ENCODE measurements around the gene RNF40. TPM values are rescaled to one million over a fixed set of nuclear protein-coding genes. Genes with fewer than 3 reads are reported as not detected.

Gene RNF40
- total and polyA plus RNA-seq, 4 donors, result 54.1 to 103 (median 79.0) TPM

GRCh38 chr16:30750201-30750600 lies 11.9 kb upstream of the RNF40 start:
- Histone ChIP-seq H3K4me1 (ENCODE audit: control insufficient read depth in 5 of 5, insufficient read depth in 5 of 5, low read length in 5 of 5) (peaks cover 0 to 5% (median 3%) of the 10 kb centered on the region in 5 donors), H3K36me3 (ENCODE audit: control insufficient read depth in 4 of 4, insufficient read depth in 4 of 4, low read length in 4 of 4) (peaks cover 0 to 22% (median 7%) of the 10 kb centered on the region in 4 donors), H3K27me3 (ENCODE audit: control insufficient read depth in 3 of 3, insufficient read depth in 3 of 3, low read length in 2 of 3) (no peaks in the 10 kb centered on the region), H3K9me3 (ENCODE audit: control insufficient read depth in 4 of 4, insufficient read depth in 3 of 4, low read length in 3 of 4) (no peaks in the 10 kb centered on the region), H3K27ac (ENCODE audit: low read depth in 1 of 2, low read length in 1 of 2) (no peak overlapping the region), H3K4me3 (no peak overlapping the region), H3K9ac (ENCODE audit: insufficient read depth in 1 of 2, low read length in 2 of 2) (no peak overlapping the region)
- DNase-seq (no peak), ATAC-seq (ENCODE audit: insufficient read depth, low FRiP score) (no peak)
- no peak for TF ChIP-seq CTCF (IDR thresholded peaks at IDR 0.05; ENCODE audit: control extremely low read depth, extremely low read depth)
- WGBS, 2 donors, result 90 to 95% methylated on average over 4 of the region's 4 CpGs

GRCh38 chr16:30750876-30751465 lies 11.2 kb upstream of the RNF40 start:
- Histone ChIP-seq H3K36me3 (ENCODE audit: control insufficient read depth in 4 of 4, insufficient read depth in 4 of 4, low read length in 4 of 4) (peaks cover 0 to 24% (median 6%) of the 10 kb centered on the region in 4 donors), H3K4me3 (no peak overlapping the region), H3K9me3 (ENCODE audit: control insufficient read depth in 4 of 4, insufficient read depth in 3 of 4, low read length in 3 of 4) (no peaks in the 10 kb centered on the region), H3K27ac (ENCODE audit: low read depth in 1 of 2, low read length in 1 of 2) (no peak overlapping the region), H3K4me1 (ENCODE audit: control insufficient read depth in 5 of 5, insufficient read depth in 5 of 5, low read length in 5 of 5) (peaks cover 0 to 5% (median 3%) of the 10 kb centered on the region in 5 donors), H3K9ac (ENCODE audit: insufficient read depth in 1 of 2, low read length in 2 of 2) (no peak overlapping the region), H3K27me3 (ENCODE audit: control insufficient read depth in 3 of 3, insufficient read depth in 3 of 3, low read length in 2 of 3) (no peaks in the 10 kb centered on the region)
- 93 to 95% methylated on average over 20 of the region's 20 CpGs for WGBS, 2 donors
- DNase-seq (no peak), ATAC-seq (ENCODE audit: insufficient read depth, low FRiP score) (no peak)
- no peak for TF ChIP-seq CTCF (IDR thresholded peaks at IDR 0.05; ENCODE audit: control extremely low read depth, extremely low read depth)

GRCh38 chr16:30753596-30753995 lies 8.5 kb upstream of the RNF40 start:
- no peak overlapping the region for H3K4me3 ChIP-seq
- no peaks in the 10 kb centered on the region for H3K27me3 ChIP-seq (ENCODE audit: control insufficient read depth in 3 of 3, insufficient read depth in 3 of 3, low read length in 2 of 3)
- peaks cover 0 to 37% (median 10%) of the 10 kb centered on the region in 4 donors for H3K36me3 ChIP-seq (ENCODE audit: control insufficient read depth in 4 of 4, insufficient read depth in 4 of 4, low read length in 4 of 4)
- peaks cover 0 to 2% (median 0%) of the 10 kb centered on the region in 5 donors for H3K4me1 ChIP-seq (ENCODE audit: control insufficient read depth in 5 of 5, insufficient read depth in 5 of 5, low read length in 5 of 5)
- DNase-seq (no peak), ATAC-seq (ENCODE audit: insufficient read depth, low FRiP score) (no peak)
- no peak overlapping the region for H3K27ac ChIP-seq (ENCODE audit: low read depth in 1 of 2, low read length in 1 of 2)
- no peak for TF ChIP-seq CTCF (IDR thresholded peaks at IDR 0.05; ENCODE audit: control extremely low read depth, extremely low read depth)
- no peak overlapping the region for H3K9ac ChIP-seq (ENCODE audit: insufficient read depth in 1 of 2, low read length in 2 of 2)
- WGBS, 2 donors, result 79 to 87% methylated on average over 4 of the region's 4 CpGs
- H3K9me3 ChIP-seq (ENCODE audit: control insufficient read depth in 4 of 4, insufficient read depth in 3 of 4, low read length in 3 of 4), result no peaks in the 10 kb centered on the region
